HG02642 (cell line): ENCODE data around the gene MAMDC2.

Experiments
- ATAC-seq: cut with Tn5 transposase; IDR thresholded peaks from one replicate; pipeline ENCODE4 v1.9.1; 2021; ENCODE audit warnings: mild to moderate bottlenecking; ENCODE audit not compliant: unreplicated experiment, poor library complexity

Gene MAMDC2

GRCh38 chr9:70250221-70250620 is 206.6 kb downstream of the MAMDC2 start:
- ATAC-seq, result no peak

GRCh38 chr9:70255486-70255885 is 211.8 kb downstream of the MAMDC2 start:
- no peak for ATAC-seq

GRCh38 chr9:70256123-70256551 is 212.5 kb downstream of the MAMDC2 start:
- no peak for ATAC-seq

GRCh38 chr9:70257502-70257901 is 213.9 kb downstream of the MAMDC2 start:
- ATAC-seq, result no peak

GRCh38 chr9:70257991-70258691 is 214.5 kb downstream of the MAMDC2 start:
- ATAC-seq, result peak; percentile 58

GRCh38 chr9:70258692-70259511 is 215.3 kb downstream of the MAMDC2 start, which contains the start of gene SMC5:
TSS of gene SMC5 (plus strand) at chr9:70258978. CDS start at chr9:70259079, 101 bp downstream.
- peak; percentile 88 for ATAC-seq

GRCh38 chr9:70259512-70259802 is 215.8 kb downstream of the MAMDC2 start:
- ATAC-seq, result no peak

- ATAC-seq, result no peak
Observed at GRCh38 chr9:70260007-70260443, 216.4 kb downstream of the MAMDC2 start.

GRCh38 chr9:70260606-70261005 is 217.0 kb downstream of the MAMDC2 start:
- no peak for ATAC-seq

GRCh38 chr9:70261131-70261870 is 217.7 kb downstream of the MAMDC2 start:
- no peak for ATAC-seq

GRCh38 chr9:70262366-70262765 is 218.7 kb downstream of the MAMDC2 start:
- ATAC-seq, result no peak

GRCh38 chr9:70262948-70263347 is 219.3 kb downstream of the MAMDC2 start:
- no peak for ATAC-seq

GRCh38 chr9:70263421-70263820 is 219.8 kb downstream of the MAMDC2 start:
- no peak for ATAC-seq
